Measurements from ENCODE around the gene TSNAXIP1.

GRCh38 chr16:67864594-67864993, 57.9 kb downstream of the TSNAXIP1 start:
- TF ChIP-seq, protein P1, sequence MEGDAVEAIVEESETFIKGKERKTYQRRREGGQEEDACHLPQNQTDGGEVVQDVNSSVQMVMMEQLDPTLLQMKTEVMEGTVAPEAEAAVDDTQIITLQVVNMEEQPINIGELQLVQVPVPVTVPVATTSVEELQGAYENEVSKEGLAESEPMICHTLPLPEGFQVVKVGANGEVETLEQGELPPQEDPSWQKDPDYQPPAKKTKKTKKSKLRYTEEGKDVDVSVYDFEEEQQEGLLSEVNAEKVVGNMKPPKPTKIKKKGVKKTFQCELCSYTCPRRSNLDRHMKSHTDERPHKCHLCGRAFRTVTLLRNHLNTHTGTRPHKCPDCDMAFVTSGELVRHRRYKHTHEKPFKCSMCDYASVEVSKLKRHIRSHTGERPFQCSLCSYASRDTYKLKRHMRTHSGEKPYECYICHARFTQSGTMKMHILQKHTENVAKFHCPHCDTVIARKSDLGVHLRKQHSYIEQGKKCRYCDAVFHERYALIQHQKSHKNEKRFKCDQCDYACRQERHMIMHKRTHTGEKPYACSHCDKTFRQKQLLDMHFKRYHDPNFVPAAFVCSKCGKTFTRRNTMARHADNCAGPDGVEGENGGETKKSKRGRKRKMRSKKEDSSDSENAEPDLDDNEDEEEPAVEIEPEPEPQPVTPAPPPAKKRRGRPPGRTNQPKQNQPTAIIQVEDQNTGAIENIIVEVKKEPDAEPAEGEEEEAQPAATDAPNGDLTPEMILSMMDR (IDR thresholded peaks at IDR 0.05), result no peak
- no peak for TF ChIP-seq ZFX (IDR thresholded peaks at IDR 0.05; ENCODE audit: borderline replicate concordance)

All from 22Rv1 (cell line).